Subcutaneous abdominal adipose tissue (tissue), 5 donors: ENCODE measurements around the gene PTDSS2.

Experiments used
- H3K27ac ChIP-seq: one replicate; pipeline ENCODE4 v1.7.0; 2013; ENCODE audit warnings: low read depth, mild to moderate bottlenecking, inconsistent platforms, low read length, moderate library complexity
- H3K27me3 ChIP-seq, 5 donors: one replicate each; pipeline ENCODE4 v1.7.0; 2013; ENCODE audit warnings: low read length in 5 of 5, inconsistent platforms in 1 of 5; ENCODE audit not compliant: control insufficient read depth in 5 of 5, insufficient read depth in 4 of 5
- H3K36me3 ChIP-seq, 5 donors: one replicate each; pipeline ENCODE4 v1.7.0; 2013; ENCODE audit warnings: low read length in 5 of 5; ENCODE audit not compliant: control insufficient read depth in 5 of 5, insufficient read depth in 5 of 5
- H3K4me1 ChIP-seq, 5 donors: one replicate each; pipeline ENCODE4 v1.7.0; 2013; ENCODE audit warnings: low read length in 5 of 5, mild to moderate bottlenecking in 3 of 5, moderate library complexity in 1 of 5; ENCODE audit not compliant: control insufficient read depth in 5 of 5, insufficient read depth in 5 of 5
- H3K4me3 ChIP-seq, 5 donors: one replicate each; pipeline ENCODE4 v1.7.0; 2013; ENCODE audit warnings: low read length in 5 of 5, low read depth in 1 of 5
- H3K9ac ChIP-seq, 5 donors: one replicate each; pipeline ENCODE4 v1.7.0; 2013; ENCODE audit warnings: low read length in 5 of 5, mild to moderate bottlenecking in 4 of 5, moderate library complexity in 3 of 5
- H3K9me3 ChIP-seq, 5 donors: one replicate each; pipeline ENCODE4 v1.7.0; 2013; ENCODE audit warnings: low read length in 5 of 5; ENCODE audit not compliant: control insufficient read depth in 5 of 5
- donor health status: healthy.
- donor health status: healthy.
- donor health status: healthy.
- donor health status: healthy.
- donor health status: healthy.

Gene PTDSS2

GRCh38 chr11:504053-504993 is 54.2 kb downstream of the PTDSS2 start:
- H3K4me1 ChIP-seq, result peaks cover 5 to 56% (median 51%) of the 10 kb centered on the region in 5 donors
- H3K36me3 ChIP-seq, result peaks cover 0 to 34% (median 30%) of the 10 kb centered on the region in 5 donors
- peak overlapping the region; percentile 60 to 86 (median 78) for H3K4me3 ChIP-seq
- H3K27me3 ChIP-seq, result no peaks in the 10 kb centered on the region
- peak overlapping the region; percentile 99 for H3K27ac ChIP-seq
- H3K9me3 ChIP-seq, result no peaks in the 10 kb centered on the region
- H3K9ac ChIP-seq, result peak overlapping the region; percentile 62 to 80 (median 73)

DNA sequence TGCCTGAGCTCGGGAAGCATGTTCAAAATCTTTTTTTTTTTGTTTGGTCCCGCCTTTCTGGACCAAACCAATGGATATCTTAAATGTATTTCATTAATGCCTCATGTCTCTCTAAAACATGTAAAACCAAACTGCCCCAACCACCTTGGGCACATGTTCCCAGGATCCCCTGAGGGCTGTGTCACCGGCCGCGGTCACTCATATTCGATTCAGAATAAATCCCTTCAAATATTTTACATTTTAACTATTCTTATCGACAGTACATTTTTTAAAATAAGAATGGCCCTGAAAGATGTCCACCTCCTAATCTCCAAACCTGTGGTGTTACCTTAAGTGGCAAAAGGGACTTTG is 54.9 kb downstream of the PTDSS2 start:
- peak overlapping the region; percentile 99 for H3K27ac ChIP-seq
- peaks cover 5 to 56% (median 51%) of the 10 kb centered on the region in 5 donors for H3K4me1 ChIP-seq
- H3K9ac ChIP-seq, result peak overlapping the region in 4 of 5 donors; percentile 62 to 98 (median 78)
- no peaks in the 10 kb centered on the region for H3K27me3 ChIP-seq
- no peaks in the 10 kb centered on the region for H3K9me3 ChIP-seq
- peak overlapping the region; percentile 60 to 86 (median 82) for H3K4me3 ChIP-seq
- peaks cover 0 to 32% (median 25%) of the 10 kb centered on the region in 5 donors for H3K36me3 ChIP-seq

- Histone ChIP-seq H3K27ac (peak overlapping the region; percentile 99), H3K9me3 (no peaks in the 10 kb centered on the region), H3K36me3 (peaks cover 0 to 23% (median 16%) of the 10 kb centered on the region in 5 donors), H3K9ac (peak overlapping the region; percentile 75 to 100 (median 91)), H3K4me3 (peak overlapping the region; percentile 76 to 86 (median 82)), H3K27me3 (no peaks in the 10 kb centered on the region), H3K4me1 (peaks cover 5 to 56% (median 51%) of the 10 kb centered on the region in 5 donors)
These were observed 56.3 kb downstream of the PTDSS2 start for GRCh38 chr11:506238-506994.

DNA sequence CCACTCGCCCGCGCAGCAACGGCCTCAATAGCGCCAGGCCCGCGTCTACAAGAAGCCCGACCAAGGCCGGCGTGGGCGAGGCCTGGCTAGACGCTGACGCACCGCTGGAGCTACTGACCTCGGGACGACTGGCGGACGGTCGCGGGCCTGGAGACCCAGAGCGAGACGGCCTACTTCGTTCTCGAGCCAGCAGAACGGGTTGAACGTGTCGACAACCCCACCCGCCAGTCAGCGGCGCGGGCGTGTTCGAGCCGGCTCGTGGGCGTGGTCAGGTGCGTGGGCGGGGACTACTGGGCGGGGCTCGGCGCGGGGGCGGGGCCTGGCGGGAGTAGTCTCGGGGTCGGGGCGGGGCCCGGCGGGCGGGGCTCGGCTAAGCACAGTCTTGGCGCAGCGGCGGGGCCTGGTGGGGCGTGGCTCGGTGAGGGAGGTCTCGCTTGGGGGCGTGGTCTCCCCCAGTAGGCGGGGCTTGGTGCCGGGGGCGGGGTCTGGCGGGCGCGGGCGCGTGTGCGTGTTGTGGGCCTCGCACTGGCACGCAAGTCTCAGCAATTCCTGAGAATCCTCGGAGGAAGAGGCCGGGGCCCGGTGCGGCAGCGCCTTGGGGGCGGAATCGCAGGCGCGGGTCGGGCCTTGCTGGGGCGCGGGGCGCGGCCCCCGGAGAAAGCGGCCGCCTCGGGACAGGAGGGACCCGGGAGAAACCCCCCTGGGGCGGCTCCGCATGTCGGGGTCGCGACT is 57.1 kb downstream of the PTDSS2 start, which contains the start of gene RNH1:
TSS of gene RNH1 (minus strand) at position 248 of the 732 bp plus-strand sequence. CDS start 5,080 bp downstream, outside the sequence.
- Histone ChIP-seq H3K27ac (peak within 1 kb of the TSS; percentile 99), H3K4me1 (peaks cover 5 to 51% (median 48%) of the 10 kb centered on the region in 5 donors), H3K4me3 (peak within 1 kb of the TSS; percentile 76 to 86 (median 82)), H3K9me3 (no peaks in the 10 kb centered on the region), H3K36me3 (peaks cover 0 to 18% (median 12%) of the 10 kb centered on the region in 5 donors), H3K9ac (peak within 1 kb of the TSS; percentile 75 to 100 (median 91)), H3K27me3 (no peaks in the 10 kb centered on the region)

GRCh38 chr11:507727-508515 is 57.8 kb downstream of the PTDSS2 start:
- Histone ChIP-seq H3K36me3 (peaks cover 0 to 22% (median 11%) of the 10 kb centered on the region in 5 donors), H3K9me3 (no peaks in the 10 kb centered on the region), H3K4me1 (peaks cover 5 to 44% (median 40%) of the 10 kb centered on the region in 5 donors), H3K27me3 (no peaks in the 10 kb centered on the region), H3K4me3 (peak overlapping the region; percentile 29 to 72 (median 59)), H3K9ac (peak overlapping the region in 4 of 5 donors; percentile 55 to 79 (median 67)), H3K27ac (no peak overlapping the region)

DNA sequence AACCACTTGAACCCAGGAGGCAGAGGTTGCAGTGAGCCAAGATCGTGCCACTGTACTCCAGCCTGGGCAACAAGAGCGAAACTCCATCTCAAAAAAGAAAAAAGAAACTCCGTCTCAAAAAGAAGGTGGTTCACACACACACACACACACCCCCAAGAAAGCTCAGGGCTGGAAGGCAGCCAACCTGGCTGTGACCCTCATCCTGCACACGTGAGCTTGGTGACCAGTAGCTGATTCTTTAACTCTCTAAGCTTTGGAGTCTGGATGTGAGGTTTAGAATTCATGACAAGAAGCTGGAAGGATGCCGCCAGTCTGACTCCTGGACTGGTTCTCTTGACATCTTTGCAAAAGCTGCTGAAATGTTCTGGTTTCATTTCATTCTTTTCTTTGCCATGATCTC is 58.9 kb downstream of the PTDSS2 start:
- Histone ChIP-seq H3K9ac (no peak overlapping the region), H3K27ac (no peak overlapping the region), H3K4me1 (peaks cover 5 to 33% (median 30%) of the 10 kb centered on the region in 5 donors), H3K4me3 (no peak overlapping the region), H3K9me3 (no peaks in the 10 kb centered on the region), H3K27me3 (no peaks in the 10 kb centered on the region), H3K36me3 (peaks cover 0 to 32% (median 11%) of the 10 kb centered on the region in 5 donors)

GRCh38 chr11:512761-513595 is 62.9 kb downstream of the PTDSS2 start:
- no peaks in the 10 kb centered on the region for H3K27me3 ChIP-seq
- H3K27ac ChIP-seq, result no peak overlapping the region
- peaks cover 0 to 3% (median 0%) of the 10 kb centered on the region in 5 donors for H3K9me3 ChIP-seq
- no peak overlapping the region for H3K4me3 ChIP-seq
- H3K36me3 ChIP-seq, result peaks cover 0 to 40% (median 16%) of the 10 kb centered on the region in 5 donors
- peaks cover 0 to 4% (median 3%) of the 10 kb centered on the region in 5 donors for H3K4me1 ChIP-seq
- no peak overlapping the region for H3K9ac ChIP-seq

DNA sequence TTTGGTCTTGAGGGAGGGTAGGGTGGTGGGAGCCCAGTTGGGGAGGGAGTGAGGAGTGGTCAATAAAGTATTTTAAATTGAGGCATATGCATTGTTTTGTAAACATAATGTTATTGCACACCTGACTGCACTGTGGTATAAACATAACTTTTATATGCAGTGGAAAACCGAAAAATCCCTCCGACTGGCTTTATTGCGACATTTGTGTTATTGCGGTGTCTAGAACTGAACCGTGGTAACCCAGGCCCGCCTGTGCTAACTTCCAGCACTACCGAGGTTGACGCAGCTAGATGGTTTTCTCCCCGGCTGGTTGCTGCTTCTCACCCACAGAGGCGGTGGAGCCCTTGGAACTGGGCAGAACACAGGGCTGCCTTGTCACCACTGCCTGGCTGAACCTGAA is 64.5 kb downstream of the PTDSS2 start:
- no peaks in the 10 kb centered on the region for H3K27me3 ChIP-seq
- H3K27ac ChIP-seq, result no peak overlapping the region
- peaks cover 0 to 33% (median 12%) of the 10 kb centered on the region in 5 donors for H3K36me3 ChIP-seq
- no peak overlapping the region for H3K4me3 ChIP-seq
- H3K4me1 ChIP-seq, result peaks cover 0 to 7% (median 4%) of the 10 kb centered on the region in 5 donors
- no peak overlapping the region for H3K9ac ChIP-seq
- peaks cover 0 to 3% (median 0%) of the 10 kb centered on the region in 5 donors for H3K9me3 ChIP-seq
